OCI-M2 (cell line): ENCODE data around the gene WDSUB1.

Experiments used
- DNase-seq: peaks from one replicate; lab custom pipeline; 2025; ENCODE audit not compliant: unreplicated experiment; lab: John Stamatoyannopoulos, UW

Gene WDSUB1

GRCh38 chr2:159285929-159286708, at the start of gene WDSUB1:
WDSUB1 (minus strand) TSS chr2:159286703; CDS start chr2:159283069, 3,634 bp downstream.
- no peak for DNase-seq

GRCh38 chr2:159326569-159327255, 40.2 kb upstream of the WDSUB1 start:
- DNase-seq: no peak

GRCh38 chr2:159322419-159322818, 35.9 kb upstream of the WDSUB1 start:
- DNase-seq: no peak

- DNase-seq: no peak
Measured at GRCh38 chr2:159317392-159318088, 31.0 kb upstream of the WDSUB1 start.

GRCh38 chr2:159307942-159308341, 21.4 kb upstream of the WDSUB1 start:
- DNase-seq: no peak

GRCh38 chr2:159300586-159300985, 14.1 kb upstream of the WDSUB1 start:
- DNase-seq: no peak

GRCh38 chr2:159298967-159299366, 12.5 kb upstream of the WDSUB1 start:
- DNase-seq: no peak

GRCh38 chr2:159297042-159297707, 10.7 kb upstream of the WDSUB1 start:
- DNase-seq: no peak

- DNase-seq: no peak
Measured at GRCh38 chr2:159292157-159292556, 5.7 kb upstream of the WDSUB1 start.

- no peak for DNase-seq
Measured at GRCh38 chr2:159290289-159290907, 3.9 kb upstream of the WDSUB1 start.

- no peak for DNase-seq
Measured at GRCh38 chr2:159287733-159288132, 1.2 kb upstream of the WDSUB1 start.

- peak; percentile 89 for DNase-seq
Measured at GRCh38 chr2:159286709-159287441, 372 bp upstream of the WDSUB1 start.

GRCh38 chr2:159285433-159285832, 1.1 kb downstream of the WDSUB1 start:
- no peak for DNase-seq

- DNase-seq: no peak
Measured at GRCh38 chr2:159283529-159283928, 3.0 kb downstream of the WDSUB1 start.

- no peak for DNase-seq
Measured at GRCh38 chr2:159281002-159281401, 5.5 kb downstream of the WDSUB1 start.

GRCh38 chr2:159279700-159280099, 6.8 kb downstream of the WDSUB1 start:
- no peak for DNase-seq

- DNase-seq: no peak
Measured at GRCh38 chr2:159275111-159275510, 11.4 kb downstream of the WDSUB1 start.

GRCh38 chr2:159272156-159272555, 14.3 kb downstream of the WDSUB1 start:
- DNase-seq: no peak

- DNase-seq: no peak
Measured at GRCh38 chr2:159270744-159271379, 15.6 kb downstream of the WDSUB1 start.

- no peak for DNase-seq
Measured at GRCh38 chr2:159267921-159268320, 18.6 kb downstream of the WDSUB1 start.
